H1 (cell line): ENCODE measurements around the gene ANKRD9. TPM values are rescaled to one million over a fixed set of nuclear protein-coding genes. Genes with fewer than 3 reads are reported as not detected.

Source experiments
- CHD2 ChIP-seq: IDR thresholded peaks from 2 replicates; pipeline ENCODE4 v1.6.1; 2012; ENCODE audit warnings: low read length, improper control_type of control experiment
- CREB1 ChIP-seq: IDR thresholded peaks from 2 replicates; pipeline ENCODE4 v1.6.1; 2012; ENCODE audit warnings: inconsistent platforms
- CTCF ChIP-seq, 3 experiments: IDR thresholded peaks; 1 replicate in 2 of 3; 2 replicates in 1 of 3; pipeline versions ENCODE4 v1.5.1 to v1.6.1; 2011; ENCODE audit warnings: low read length in 3 of 3, mild to moderate bottlenecking in 3 of 3, inconsistent platforms in 2 of 3, low read depth in 1 of 3, moderate library complexity in 1 of 3; ENCODE audit not compliant: insufficient read depth in 1 of 3; ENCODE audit errors: control extremely low read depth in 1 of 3
- E2F6 ChIP-seq: IDR thresholded peaks from 2 replicates; pipeline ENCODE4 v1.6.1; 2012; ENCODE audit warnings: inconsistent platforms
- EGR1 ChIP-seq: IDR thresholded peaks from 2 replicates; pipeline ENCODE4 v1.6.1; 2011; ENCODE audit warnings: low read depth, low read length, borderline replicate concordance
- HDAC2 ChIP-seq, 2 experiments: fragments of 300-600 bp in 1 of 2; sonication (generic) in 1 of 2; IDR thresholded peaks; 2 replicates each; pipeline ENCODE4 v1.6.1; 2011 to 2012; ENCODE audit warnings: low read depth in 2 of 2, low read length in 2 of 2, mild to moderate bottlenecking in 2 of 2, moderate library complexity in 2 of 2, borderline replicate concordance in 1 of 2, inconsistent platforms in 1 of 2
- KDM1A ChIP-seq: fragments of 200-600, 300-600 bp; sonication (generic); IDR thresholded peaks from 2 replicates; pipeline ENCODE4 v1.7.1; 2016; ENCODE audit warnings: mild to moderate bottlenecking, low read length, borderline replicate concordance
- KDM4A ChIP-seq: IDR thresholded peaks from one replicate; pipeline ENCODE4 v1.7.1; 2012; ENCODE audit warnings: low read depth, mild to moderate bottlenecking, moderate library complexity, low read length, inconsistent platforms; ENCODE audit not compliant: severe bottlenecking
- MAX ChIP-seq: IDR thresholded peaks from 2 replicates; pipeline ENCODE4 v1.6.1; 2012; ENCODE audit warnings: inconsistent platforms
- NANOG ChIP-seq: IDR thresholded peaks from 2 replicates; pipeline ENCODE4 v1.6.1; 2011; ENCODE audit warnings: low read length, low read depth, mild to moderate bottlenecking, inconsistent platforms; ENCODE audit not compliant: insufficient read depth, poor library complexity, severe bottlenecking
- RAD21 ChIP-seq, 2 experiments: IDR thresholded peaks in 1 of 2; conservative IDR thresholded peaks in 1 of 2; 2 replicates each; pipeline ENCODE4 v1.6.1; 2011; ENCODE audit warnings: low read depth in 2 of 2, low read length in 2 of 2, improper control_type of control experiment in 1 of 2, inconsistent platforms in 1 of 2, mild to moderate bottlenecking in 1 of 2, moderate library complexity in 1 of 2
- RFX5 ChIP-seq: IDR thresholded peaks from 2 replicates; pipeline ENCODE4 v1.6.1; 2011; ENCODE audit warnings: low read depth, low read length, improper control_type of control experiment, borderline replicate concordance
- RNF2 ChIP-seq: fragments of 200-900, 300-1000 bp; sonication (generic); IDR thresholded peaks from 2 replicates; pipeline ENCODE4 v1.7.1; 2016; ENCODE audit warnings: borderline replicate concordance, low read depth, mild to moderate bottlenecking, antibody characterized with exemption, low read length; ENCODE audit not compliant: poor library complexity, severe bottlenecking; ENCODE audit errors: missing control alignments
- SIX5 ChIP-seq: IDR thresholded peaks from 2 replicates; pipeline ENCODE4 v1.6.1; 2011; ENCODE audit warnings: mild to moderate bottlenecking, low read depth, low read length
- SP4 ChIP-seq: IDR thresholded peaks from 2 replicates; pipeline ENCODE4 v1.6.1; 2012; ENCODE audit warnings: low read length, inconsistent platforms
- TCF12 ChIP-seq: IDR thresholded peaks from 2 replicates; pipeline ENCODE4 v1.6.1; 2011; ENCODE audit warnings: low read depth, mild to moderate bottlenecking, low read length
- USF2 ChIP-seq: IDR thresholded peaks from 2 replicates; pipeline ENCODE4 v1.6.1; 2011; ENCODE audit warnings: low read length, improper control_type of control experiment
- YY1 ChIP-seq: IDR thresholded peaks from 2 replicates; pipeline ENCODE4 v1.6.1; 2011; ENCODE audit warnings: low read depth, mild to moderate bottlenecking, low read length
- polyA plus RNA-seq, 7 experiments: library from polyadenylated mRNA; depleted of rRNA in 3 of 7; stranded (reverse) in 5 of 7; unstranded in 2 of 7; fragments of >200 nt in 5 of 7; fragments of 200-250 nt in 2 of 7; gene quantifications; 1 replicate in 5 of 7; 2 replicates in 1 of 7; 4 replicates in 1 of 7; pipeline versions ENCODE4 v1.2.1 to v1.2.3, GENCODE V29; 2011 to 2013; ENCODE audit warnings: missing spikeins in 2 of 7, mixed read lengths in 2 of 7
- total RNA-seq: library from RNA; stranded (reverse); fragmentation: NEBNext Ultra II Directional; extraction: Animal tissue kit (Norgen Biotek cat#: 25700); gene quantifications from 2 replicates; pipeline ENCODE4 v1.2.1, GENCODE V29; 2021

Gene ANKRD9
- total and polyA plus RNA-seq, 2 of the 8 experiments (the other 6 are each of a cell fraction or from before 2014, with no cell fraction given) = 37.0 to 41.8 TPM

GRCh38 chr14:102524451-102525218 lies 15.1 kb upstream of the ANKRD9 start (continued):
- TF ChIP-seq USF2 (peak; percentile 93), RAD21 (IDR thresholded peaks at IDR 0.05 in 1 of 2, conservative IDR thresholded peaks at IDR 0.05 in 1 of 2; ENCODE audit: low read depth in 2 of 2, low read length in 2 of 2) (peak; percentile 82 to 90), TCF12 (no peak), SIX5 (no peak), CTCF (IDR thresholded peaks at IDR 0.05; ENCODE audit: control extremely low read depth in 1 of 3, insufficient read depth in 1 of 3, low read depth in 1 of 3, low read length in 3 of 3) (peak; percentile 89 to 97 (median 91)), KDM4A (peak; percentile 53), RFX5 (no peak), HDAC2 (IDR thresholded peaks at IDR 0.05; ENCODE audit: borderline replicate concordance in 1 of 2, low read depth in 2 of 2, low read length in 2 of 2) (peak; percentile 80 to 96; a peak in 2 of 4 replicates), MAX (peak; percentile 49; the same call in 1 of the 2 replicates), KDM1A (peak; percentile 46; the same call in 1 of the 2 replicates), SP4 (no peak), YY1 (0 out of 2 replicates have a peak, but pooled peaks have one; percentile 38), EGR1 (peak; percentile 50), CHD2 (peak; percentile 83), E2F6 (peak; percentile 77), RNF2 (no peak), CREB1 (0 out of 2 replicates have a peak, but pooled peaks have one; percentile 18), NANOG (peak; percentile 29)
